GM12874 (cell line): ENCODE results near the gene ZNF184.

Experiments used
- CTCF ChIP-seq: IDR thresholded peaks from 2 replicates; pipeline ENCODE4 v1.5.1; 2011; ENCODE audit warnings: low read depth, mild to moderate bottlenecking, control low read depth, low read length, moderate library complexity; ENCODE audit not compliant: insufficient read depth

ZNF184 gene

GRCh38 chr6:27478141-27478705 is 5.3 kb upstream of the ZNF184 start:
- no peak for TF ChIP-seq CTCF

GRCh38 chr6:27477318-27478013 is 4.6 kb upstream of the ZNF184 start:
- no peak for TF ChIP-seq CTCF

GRCh38 chr6:27476090-27476489 is 3.2 kb upstream of the ZNF184 start:
- TF ChIP-seq CTCF = no peak

GRCh38 chr6:27474672-27475071 is 1.8 kb upstream of the ZNF184 start:
- TF ChIP-seq CTCF = no peak

GRCh38 chr6:27474172-27474465 is 1.2 kb upstream of the ZNF184 start:
- TF ChIP-seq CTCF = no peak

- no peak for TF ChIP-seq CTCF
Observed at GRCh38 chr6:27472182-27472616, 706 bp downstream of the ZNF184 start.

- TF ChIP-seq CTCF = no peak
Observed at GRCh38 chr6:27471365-27472115, 1.4 kb downstream of the ZNF184 start.
